T-helper 1 cell (primary cell): ENCODE measurements around the gene SMCO4.

ENCODE experiments used
- DNase-seq, 5 donors: peaks; one replicate each; pipeline ENCODE4 v3.0.0-alpha.2; 2012 to 2020

SMCO4 gene

DNA sequence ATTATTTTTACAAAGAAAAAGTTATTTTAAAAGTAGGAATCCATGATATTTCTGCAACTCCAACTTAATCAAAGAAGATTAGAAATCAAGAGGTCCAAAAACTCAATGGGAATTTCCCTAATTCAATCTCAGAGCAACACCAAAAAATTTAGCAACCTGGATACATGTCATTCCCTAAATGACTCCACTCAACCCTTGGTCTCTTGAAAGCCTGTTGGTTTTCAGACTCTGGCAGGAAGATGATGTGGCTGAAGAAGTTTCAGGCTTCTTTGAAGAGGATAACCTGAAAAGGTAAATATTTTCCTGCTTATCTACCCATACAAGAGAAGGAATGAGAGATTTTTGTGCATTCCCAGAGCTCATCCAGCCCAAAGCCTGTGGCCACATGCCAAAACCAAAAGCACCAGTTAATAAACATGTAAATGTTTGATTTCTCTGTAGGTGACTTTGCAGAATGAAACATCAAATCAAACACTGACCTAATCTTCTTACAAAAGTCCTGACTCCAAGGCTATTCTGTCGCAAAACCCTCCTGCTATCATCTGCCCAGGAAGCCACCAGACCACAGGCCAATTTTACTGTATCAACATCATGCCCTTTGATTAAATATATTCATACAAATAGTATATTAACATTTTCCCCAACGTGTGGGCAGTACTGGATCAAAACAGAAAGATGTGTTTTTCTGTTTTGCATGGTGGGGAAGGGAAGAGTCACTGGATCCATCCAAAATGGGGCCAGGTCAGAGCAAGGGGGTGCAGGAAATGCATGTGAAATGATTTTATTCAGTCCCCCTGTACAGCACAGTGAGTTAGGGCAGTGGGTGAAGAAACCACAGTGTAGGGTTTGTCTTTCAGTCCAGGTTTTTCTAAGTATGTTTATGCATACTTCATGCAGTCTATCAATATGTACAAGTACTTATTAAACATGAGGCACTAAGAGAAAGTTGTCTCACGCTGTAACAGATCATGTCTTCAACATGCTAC is 38.8 kb downstream of the SMCO4 start:
- DNase-seq = no peak

DNA sequence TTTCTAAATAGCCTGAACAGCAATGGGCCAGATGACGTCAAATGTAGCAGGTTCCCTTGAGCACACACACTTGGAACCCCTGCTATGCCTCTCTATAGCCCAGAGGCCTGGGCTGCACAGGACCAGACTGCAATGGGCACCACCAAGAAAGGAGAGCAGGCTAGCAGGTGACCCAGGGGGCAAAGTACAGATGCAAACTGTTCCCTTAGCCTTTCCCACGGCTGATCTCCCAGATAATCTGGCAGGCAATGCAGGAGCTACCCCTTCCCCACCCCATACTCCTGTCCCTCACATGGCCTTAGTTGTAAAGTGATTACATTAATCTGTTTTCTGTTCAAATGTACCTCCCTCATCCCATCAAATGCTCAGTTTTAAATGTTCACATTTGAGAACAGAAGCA is 41.3 kb downstream of the SMCO4 start:
- DNase-seq = no peak

DNA sequence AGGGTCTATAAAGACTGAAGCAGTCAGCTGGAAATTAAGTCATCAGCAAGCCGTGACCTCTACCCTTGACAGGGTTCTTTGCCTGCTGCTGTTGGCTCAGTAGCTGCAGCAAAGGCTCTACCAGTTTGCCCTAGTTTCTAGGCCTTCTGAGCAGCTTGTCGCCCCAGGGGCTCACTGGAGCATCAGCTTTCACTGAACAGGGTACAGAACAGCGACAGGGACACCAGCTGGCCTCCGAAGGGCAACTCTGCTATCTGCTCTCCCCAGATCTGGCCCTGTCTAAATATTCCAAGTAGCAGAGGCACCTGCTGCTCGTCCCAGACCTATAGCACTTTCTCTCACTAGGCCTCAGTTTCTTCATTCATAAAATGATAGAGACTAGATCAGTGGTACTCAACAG is 42.4 kb downstream of the SMCO4 start:
- no peak for DNase-seq

DNA sequence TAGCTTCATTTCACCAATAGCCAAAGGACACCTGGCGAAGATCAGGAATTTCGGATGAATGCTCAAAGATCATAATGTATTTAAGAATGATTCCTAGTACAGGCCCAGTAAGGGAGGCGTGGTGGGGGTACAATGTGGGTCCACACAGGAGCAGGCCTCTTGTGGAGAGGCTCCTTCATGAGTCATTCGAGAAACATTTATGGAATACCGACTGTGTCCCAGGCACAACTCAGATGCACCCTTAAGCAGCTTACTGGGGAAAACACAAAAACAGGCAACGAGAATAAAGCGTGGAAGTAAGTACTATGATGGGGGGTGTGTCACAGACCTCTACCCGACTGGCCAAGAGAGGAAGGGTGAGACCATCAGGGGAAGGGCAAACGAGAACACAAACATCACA is 44.5 kb downstream of the SMCO4 start:
- DNase-seq = no peak

DNA sequence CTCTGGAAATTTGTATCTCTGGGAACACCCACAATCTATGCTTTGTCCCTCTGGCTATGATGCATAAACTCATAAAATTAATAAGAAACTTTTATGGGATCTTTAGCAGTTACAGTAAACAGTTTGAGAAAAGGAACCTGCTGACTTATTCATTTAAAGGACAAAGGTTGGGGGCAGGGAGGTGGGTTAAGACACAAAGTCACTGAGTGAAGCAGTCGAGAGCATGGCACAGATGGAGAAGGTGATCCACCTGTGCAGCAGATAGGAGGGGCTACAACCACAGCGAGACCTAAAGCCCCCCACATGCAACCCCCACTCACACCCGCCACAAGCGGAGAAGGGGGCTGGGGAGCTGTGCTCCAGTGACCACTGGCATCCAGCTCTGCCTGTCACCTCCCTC is 45.0 kb downstream of the SMCO4 start:
- DNase-seq = no peak

DNA sequence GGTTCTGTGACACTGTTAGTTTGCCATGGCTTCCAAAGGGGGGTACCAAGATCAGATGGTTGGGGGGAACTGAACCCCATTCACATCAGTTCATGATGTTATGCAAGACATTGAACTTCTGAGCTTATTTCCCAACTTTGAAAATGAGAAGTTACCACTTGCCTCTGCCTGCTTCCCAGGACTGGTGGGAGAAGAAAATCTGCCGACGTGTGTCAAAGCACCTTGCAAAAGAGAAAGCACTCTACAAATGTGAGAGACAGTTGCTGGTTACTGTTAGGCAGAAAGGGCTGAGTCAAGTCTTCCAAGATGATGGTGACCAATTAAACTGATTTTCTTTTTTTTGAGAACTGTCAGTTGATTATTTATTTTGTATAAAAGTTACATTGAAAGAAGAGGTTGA is 45.6 kb downstream of the SMCO4 start:
- DNase-seq = no peak

DNA sequence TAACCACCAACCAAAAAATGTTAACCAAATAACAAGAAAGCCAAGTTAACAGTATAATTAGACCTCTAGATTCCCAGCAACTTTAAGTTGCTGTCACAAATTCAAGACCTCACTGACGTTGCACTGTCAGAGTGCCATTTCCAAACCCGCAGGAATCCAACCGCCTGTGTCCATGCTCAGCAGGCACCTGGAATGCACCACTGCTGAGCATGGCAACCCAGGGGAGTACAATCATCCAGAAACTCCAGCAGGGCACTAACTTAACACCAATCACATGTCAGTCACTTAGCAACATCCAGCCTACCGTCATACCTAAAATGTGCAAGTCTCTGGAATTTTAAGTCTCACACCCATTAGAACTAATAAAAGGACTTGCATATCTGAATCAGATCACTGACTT is 48.8 kb downstream of the SMCO4 start:
- no peak for DNase-seq

DNA sequence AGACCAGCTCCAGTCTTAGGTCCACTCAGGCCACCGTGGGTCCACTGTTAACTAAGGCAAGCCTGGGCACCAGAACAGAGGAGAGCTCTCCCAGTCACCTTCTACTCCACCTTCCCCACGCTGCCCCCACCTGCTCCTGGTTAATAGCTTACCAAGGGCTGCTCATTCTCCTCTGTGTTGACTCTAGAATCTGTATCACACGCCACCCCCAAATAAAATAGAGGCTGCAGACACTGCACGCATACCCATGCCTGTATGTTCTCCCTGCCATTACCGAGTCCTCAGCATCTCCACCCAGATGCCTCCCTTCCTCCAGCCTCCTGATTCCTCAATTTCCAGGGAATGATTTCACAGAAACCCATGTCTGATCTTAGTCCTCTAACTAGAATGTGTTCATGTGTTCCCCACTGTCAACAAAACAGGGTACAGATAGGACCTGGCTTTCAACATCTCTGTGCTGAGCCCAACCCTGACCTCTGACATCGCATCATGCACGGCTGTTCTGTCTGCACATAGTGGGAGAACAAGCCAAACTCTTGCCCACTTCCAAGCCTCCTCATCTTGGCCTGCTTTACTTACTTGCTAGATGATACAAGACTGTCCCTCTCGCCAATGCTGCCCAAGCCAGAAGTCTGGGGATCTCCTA is 49.8 kb downstream of the SMCO4 start:
- no peak for DNase-seq

DNA sequence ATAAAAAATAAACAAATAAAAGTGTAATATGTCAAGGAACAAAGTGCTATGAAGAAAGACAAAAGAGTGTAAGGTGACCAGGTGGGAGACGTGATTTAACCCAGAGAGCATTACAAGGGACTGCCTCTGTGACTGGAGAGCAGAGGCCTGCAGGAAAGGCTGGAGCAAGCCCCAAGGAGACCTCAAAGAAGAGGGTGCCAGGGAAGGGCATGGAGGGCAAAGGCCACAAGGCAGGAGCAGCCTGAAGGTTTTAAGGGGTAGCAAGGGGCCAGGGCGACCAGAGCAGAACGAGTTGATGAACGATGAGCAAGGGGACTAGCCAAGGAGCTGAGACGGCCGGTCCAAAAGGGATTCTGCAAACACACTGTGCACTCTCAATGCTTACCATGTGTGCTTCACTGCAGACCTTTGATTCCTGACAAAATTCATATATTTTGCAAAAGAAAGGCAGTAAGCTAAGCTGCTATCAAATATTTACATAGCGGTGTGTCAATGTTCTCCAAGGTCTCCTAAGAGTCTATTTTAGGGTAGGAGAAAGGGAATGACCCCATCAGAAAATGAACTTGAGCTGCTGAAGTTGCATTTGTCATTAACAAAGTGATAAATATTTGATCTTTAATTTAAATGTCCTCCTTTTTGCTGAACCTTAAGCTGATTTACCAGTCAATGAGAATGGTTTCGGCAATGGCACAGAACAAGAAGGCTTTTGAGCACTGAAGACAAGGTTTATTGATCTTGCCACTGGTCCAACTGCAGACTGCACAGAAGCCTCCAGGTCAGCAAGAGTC is 50.5 kb downstream of the SMCO4 start:
- DNase-seq = no peak

DNA sequence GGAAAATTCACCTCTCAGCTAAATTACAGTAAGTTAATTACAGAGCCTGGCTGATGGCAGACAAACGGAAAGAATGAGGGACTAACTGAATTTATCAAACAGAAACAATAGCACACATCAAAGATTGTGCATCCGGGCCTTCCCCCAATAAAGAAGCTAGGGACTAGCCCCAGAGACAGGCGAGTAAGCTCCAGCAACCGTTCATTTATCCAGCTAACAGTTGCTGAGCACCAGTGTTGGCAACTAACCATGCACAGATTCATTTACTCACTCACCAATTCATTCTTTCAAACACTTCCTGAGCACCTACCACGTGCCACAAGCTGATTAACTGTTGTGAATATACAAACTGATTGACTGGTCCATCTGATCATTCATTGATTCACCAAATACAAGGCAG is 51.2 kb downstream of the SMCO4 start:
- DNase-seq = no peak

DNA sequence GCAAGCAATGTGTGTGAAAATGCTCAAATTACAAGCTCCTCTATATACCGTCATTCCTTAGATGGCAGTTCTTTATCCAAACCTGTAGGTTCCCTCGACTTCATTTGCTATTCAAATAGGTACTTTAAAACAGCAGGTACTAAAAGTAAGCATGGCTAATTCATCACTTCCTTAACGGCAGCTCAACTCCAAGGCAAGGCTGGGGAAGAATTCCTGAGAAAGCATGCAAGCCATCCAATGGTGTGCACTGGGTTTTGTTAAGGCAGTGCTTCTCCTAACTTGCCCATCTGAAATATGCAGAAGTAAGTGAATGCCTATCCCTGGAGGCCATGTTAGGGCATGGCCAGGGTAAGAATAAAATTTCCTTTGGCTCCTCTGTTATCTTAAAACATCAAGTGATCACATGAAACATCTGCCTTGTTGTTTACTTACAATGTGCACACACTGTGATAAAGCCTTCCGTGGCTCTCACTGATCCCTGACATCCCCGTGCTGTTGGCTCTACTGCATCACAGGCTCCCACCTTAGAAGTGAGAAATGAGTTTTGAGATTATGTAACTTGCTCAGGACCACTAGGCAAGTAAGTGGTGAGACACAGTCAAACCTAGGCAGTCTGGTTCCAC is 52.1 kb downstream of the SMCO4 start:
- no peak for DNase-seq

DNA sequence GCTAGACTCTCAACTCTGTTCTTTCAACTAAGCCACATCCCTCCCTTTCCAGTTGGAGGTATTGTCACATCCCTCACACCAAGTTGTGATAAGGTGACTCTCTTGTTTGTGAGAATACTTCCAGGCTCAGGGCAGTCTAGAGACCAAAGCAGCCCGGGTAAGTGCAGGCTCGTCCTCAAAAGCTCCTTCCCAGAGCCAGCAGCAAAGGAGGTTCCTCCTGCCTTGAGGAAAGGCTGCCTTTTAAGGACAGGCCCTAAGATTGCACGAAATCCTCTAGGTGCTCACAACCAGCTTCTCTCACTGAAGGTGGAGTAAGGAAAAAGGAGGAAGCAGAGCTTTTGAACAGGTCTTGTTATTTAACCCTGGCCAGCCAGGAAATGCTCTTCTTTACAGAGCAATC is 53.4 kb downstream of the SMCO4 start:
- no peak for DNase-seq

DNA sequence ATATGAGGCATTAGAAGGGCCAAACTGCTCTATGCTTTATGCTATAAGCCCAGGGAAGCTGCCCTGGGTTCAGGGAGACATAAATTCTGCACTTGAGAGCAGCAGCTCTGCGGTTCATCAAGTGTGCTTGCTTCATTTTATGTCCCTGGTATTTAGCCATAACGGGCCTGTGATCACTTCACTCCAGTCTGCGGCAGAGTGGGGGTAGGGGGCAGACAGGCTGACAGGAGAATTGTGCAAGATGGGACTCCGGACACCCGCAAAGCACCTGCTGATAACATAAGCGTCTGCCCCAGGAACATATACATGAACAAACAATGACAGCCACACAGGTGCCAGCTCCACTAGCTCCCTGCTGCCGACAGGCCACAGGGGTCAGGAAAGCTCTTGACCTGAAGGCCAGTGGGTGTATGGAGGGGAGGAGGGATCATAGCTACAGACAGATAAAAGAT is 56.1 kb downstream of the SMCO4 start:
- DNase-seq = no peak

DNA sequence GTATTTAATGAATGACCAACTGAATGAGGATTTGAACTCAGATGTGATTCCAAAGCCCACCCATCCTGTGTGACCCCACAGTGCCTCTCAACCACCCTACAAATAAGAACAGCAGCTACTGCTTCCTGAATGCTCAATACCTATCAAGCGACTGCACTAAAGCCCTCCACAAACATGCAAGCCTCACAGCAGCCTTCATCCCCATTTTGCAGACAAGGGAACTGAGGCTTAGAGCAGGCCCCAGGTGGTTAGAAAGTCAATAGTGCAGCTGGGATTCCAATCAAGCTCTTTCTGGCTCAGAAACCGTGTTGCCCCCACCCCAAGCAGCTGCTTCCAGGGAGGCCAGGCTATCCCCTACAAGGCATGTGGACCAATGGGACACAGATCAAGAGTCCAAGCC is 57.2 kb downstream of the SMCO4 start:
- no peak for DNase-seq

DNA sequence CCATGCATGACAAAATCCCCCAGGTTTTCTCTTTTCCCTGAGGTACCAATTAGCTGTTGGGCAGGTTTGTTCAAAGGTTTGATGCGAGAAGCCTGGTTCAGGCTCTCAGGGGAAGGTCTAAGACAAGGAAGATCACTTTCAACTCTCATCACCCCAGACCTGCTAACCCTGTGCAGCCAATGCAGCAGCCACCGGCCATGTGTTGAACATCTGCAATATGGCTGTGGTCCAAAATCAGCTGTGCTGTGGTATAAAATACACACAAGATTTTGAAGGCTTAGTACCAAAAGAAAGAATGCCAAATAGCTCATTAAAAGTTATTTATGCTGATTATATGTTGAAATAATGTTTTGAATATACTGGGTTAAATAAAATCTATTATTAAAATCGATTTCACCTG is 58.5 kb downstream of the SMCO4 start:
- no peak for DNase-seq

DNA sequence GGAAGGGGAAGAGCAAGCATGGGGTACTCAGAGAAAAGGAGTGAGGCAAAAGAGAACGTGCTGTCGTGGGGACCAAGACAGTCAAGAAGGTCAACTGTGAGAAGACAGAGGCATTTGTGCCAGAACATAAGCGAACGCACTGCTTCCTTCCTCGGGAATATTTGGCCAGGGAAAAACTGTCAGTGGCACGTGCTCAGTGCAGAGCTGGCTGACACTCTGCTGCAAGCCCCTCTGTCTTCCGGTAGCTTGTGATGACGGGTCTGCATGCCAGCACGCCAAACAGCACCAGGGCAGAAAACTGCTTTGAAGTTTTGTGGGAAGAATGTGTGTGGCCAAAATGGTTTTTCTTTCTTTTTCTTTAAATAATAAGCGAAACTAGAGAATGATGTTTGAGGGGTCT is 60.6 kb downstream of the SMCO4 start:
- DNase-seq = no peak

DNA sequence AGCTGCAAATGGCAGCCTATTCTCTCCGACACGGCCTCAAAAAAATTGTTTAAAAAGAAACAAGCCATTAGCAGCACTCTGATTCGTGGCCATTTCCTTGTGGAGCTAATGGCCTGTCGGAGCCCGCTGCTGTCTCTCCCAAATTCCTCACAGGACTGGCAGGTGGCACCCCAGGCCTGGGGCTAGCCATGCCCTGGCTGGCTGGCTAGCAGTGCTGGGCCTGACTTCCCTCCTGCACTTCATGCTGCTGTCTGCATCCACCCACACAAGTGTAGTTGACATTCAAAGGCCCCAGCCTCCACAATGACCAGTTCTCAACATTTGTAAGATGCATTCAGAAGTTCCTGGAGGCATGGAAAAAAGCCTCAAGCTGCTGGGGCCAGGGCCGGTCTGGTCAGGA is 61.5 kb downstream of the SMCO4 start:
- DNase-seq = no peak

DNA sequence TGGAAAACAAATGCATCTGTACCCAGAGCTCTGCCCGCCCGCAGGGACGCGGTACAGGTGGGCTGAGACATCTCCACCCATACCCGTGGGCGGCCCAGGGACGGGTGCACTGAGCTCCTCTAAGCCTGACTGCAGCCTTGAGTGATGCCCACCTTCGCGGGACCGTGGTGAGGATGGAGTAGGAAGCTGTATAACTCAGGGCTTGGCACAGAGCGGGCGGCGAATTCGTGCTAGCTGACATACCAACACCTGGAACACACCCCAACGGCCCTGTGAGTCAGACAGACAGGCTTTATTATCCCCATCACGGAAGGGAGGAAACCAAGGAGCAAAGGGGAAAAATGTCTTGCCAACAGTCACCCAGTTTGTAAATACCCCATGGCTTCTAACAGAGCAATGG is 61.9 kb downstream of the SMCO4 start:
- no peak for DNase-seq

DNA sequence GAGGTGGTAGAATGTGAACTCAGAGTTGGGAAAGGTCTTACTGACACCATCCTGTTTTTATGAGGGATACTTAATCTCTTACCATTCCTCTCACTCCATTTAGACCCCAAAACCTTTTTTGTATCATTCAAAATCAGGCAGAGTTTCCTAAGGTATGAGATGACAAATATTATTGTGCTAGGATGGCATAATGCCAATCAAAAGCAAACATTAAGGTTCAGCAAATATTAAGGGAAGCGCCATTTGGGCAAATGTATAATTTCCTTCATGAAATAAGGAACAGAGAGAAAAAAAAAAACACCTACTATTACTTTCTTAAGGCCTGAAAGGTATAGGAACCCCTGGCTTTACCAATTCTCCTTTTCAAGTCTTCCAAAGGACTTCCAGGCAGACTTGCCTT is 62.4 kb downstream of the SMCO4 start:
- no peak for DNase-seq

DNA sequence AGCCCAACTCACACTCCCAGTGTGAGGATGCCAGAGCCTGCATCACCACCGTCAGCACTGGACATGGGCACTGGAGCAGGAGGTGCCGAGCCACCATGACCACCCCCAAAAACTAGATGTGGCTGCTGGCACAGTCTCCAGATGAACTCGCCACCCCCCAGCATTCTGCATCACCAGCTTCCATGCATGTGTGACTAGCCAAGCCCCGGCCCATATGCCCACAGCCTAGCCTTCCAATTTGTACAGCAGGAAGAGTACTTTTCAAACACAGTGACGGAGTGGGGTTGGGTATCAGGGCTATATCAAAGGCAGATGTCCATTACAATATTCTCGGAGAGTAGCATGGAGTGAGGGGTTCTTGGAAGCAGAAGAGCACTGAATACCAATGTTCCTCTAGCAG is 62.9 kb downstream of the SMCO4 start:
- DNase-seq = no peak

DNA sequence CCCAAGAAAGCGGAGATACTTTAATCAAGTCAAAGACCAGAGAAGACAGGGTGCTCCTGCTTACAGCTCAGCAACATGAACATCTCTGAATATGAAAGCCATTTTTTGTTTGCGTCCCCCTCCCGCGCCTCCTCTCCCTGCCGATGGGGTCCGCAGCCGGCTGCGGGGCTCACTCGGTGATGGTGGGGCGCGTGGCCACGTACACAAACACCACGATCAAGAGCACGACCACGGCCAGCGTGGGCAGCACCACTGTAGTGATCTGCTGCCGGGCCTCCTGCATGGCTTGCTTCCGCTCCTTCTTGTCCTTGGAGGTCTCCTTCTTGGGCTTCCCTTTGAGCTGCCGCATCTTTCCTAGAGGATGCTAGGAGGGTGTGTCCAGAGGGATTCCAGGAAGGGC is 64.3 kb downstream of the SMCO4 start:
- no peak for DNase-seq

DNA sequence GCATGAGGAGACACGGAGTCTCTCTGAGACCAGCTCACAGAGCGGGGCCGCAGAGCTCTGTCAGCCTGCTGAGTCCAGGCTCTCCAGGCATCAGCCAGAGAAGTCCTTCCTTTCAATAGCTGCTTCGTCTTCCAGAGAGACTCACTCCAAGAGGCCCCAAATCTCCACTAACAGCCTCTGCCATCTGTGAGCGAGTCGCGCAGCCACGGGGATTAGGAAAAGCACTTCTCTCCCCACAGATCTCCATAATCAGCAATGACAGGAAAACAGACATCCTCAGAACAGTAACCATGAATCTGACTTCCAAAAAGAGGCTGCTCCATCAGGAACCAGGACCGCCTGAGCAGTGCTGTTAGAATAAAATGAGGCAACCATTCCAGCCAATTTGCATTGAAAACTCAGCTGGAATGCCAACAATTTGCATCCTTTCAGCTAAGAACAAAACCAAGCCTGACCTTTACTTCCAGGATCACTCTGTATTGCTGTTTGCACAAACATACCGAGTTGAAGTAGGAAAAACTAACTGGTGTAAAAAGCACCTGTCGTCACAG is 65.4 kb downstream of the SMCO4 start:
- DNase-seq = no peak

DNA sequence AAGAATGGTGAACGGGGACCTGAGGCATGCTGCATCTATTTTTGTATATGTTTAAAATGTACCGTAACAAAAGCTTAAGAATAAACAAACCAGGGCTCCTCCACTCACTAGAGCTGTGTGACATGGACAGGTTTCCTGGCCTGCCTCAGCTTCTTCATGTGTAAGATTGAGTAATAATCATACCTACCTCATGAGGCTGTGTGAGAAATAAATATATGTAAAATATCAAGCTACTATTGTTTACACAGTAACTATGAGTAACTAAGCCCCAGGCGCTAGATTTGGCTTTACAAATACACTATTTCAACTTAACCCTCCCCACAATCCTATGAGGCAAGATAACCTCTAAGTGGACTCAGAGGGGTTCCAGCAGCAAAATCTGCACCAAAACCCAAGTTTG is 66.4 kb downstream of the SMCO4 start:
- no peak for DNase-seq
